ENCODE measurements around the gene LILRB5.

DNA sequence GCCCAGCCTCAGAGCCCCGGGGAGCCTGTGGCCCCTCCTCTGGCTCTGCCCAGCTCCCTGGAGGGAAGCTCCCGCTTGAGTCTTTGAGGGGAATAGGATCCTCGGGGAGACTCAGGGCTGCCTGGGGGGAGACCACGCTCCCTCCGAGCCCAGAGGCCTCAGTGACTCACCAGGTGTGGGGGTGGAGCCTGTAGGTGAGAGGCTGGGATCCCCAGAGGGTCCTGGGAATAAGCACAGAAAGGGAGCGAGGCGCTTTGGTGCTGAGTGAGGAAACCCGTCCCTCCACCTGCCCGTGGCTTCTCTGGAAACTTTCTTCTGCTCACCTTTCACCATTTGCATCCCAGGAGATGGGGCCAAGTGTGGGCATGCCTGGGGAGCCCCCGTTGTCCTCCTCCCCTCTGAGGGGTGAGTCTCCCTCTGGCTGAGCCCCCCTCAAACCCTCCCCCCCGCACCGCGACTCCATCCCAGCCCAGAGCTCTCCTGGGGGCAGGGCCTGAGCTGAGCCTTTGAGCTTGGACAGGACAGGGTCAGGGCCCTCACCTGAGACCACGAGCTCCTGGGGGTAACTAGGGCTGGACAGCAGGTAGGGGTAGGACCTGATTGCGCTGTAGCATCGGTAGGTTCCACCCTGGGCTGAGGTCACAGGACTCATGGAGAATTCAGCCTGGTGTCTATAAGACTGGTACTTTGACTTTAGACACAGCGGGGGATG, 2.7 kb downstream of the LILRB5 start:
- TF ChIP-seq, protein P1, sequence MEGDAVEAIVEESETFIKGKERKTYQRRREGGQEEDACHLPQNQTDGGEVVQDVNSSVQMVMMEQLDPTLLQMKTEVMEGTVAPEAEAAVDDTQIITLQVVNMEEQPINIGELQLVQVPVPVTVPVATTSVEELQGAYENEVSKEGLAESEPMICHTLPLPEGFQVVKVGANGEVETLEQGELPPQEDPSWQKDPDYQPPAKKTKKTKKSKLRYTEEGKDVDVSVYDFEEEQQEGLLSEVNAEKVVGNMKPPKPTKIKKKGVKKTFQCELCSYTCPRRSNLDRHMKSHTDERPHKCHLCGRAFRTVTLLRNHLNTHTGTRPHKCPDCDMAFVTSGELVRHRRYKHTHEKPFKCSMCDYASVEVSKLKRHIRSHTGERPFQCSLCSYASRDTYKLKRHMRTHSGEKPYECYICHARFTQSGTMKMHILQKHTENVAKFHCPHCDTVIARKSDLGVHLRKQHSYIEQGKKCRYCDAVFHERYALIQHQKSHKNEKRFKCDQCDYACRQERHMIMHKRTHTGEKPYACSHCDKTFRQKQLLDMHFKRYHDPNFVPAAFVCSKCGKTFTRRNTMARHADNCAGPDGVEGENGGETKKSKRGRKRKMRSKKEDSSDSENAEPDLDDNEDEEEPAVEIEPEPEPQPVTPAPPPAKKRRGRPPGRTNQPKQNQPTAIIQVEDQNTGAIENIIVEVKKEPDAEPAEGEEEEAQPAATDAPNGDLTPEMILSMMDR (IDR thresholded peaks at IDR 0.05): no peak
- TF ChIP-seq POLR2AphosphoS5 (IDR thresholded peaks at IDR 0.05): no peak
